ENCODE measurements around the gene RET.

DNA sequence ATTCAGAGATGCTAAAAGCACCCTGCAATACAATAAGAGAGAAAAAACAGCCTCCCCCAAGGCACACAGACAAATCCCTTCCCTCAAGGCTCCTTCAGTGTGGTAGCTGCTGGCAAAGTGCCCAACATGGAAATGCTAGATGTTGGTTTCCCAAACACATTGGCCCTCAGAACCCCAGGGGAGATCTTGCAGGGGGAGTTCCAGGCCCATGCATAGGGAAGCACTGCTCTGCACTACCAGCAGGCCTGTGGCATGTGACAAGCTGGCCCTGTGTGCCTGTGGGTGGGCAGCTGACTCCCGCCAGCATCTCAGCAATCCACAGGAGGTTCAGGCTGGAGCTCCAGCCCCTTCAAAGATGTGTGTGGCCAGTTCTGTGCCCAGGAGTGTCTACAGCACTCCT is 44.6 kb downstream of the RET start:
- TF ChIP-seq EZH2 (IDR thresholded peaks at IDR 0.05) = no peak
- no peak for TF ChIP-seq POLR2AphosphoS5 (IDR thresholded peaks at IDR 0.05; ENCODE audit: borderline replicate concordance, low read depth, low read length)
- no peak for TF ChIP-seq FOXP2 (optimal IDR thresholded peaks at IDR 0.05; ENCODE audit: control extremely low read depth, extremely low read length, insufficient read depth)
